Left lung (tissue), 10 donors: ENCODE results near the gene BIVM. TPM values are rescaled to one million over a fixed set of nuclear protein-coding genes. Genes with fewer than 3 reads are reported as not detected.
A peak's percentile ranks its signal among the peaks of the same experiment; 100 is the strongest.

ENCODE experiments used
- ATAC-seq: fragments of 200-7000 bp; cut with Tn5 transposase; one replicate; pipeline ENCODE4 v1.9.1; 2020; ENCODE audit warnings: moderate library complexity
- DNase-seq, 4 donors: peaks; one replicate each; pipeline ENCODE4 v3.0.0-alpha.2; 2013 to 2020
- H3K27ac ChIP-seq, 2 donors: fragments of 200-600 bp; sonication (generic) in 1 of 2; one replicate each; pipeline versions ENCODE4 v1.5.0 to v1.8.0; 2020 to 2021
- H3K27me3 ChIP-seq, 2 donors: fragments of 200-600 bp; sonication (generic) in 1 of 2; one replicate each; pipeline versions ENCODE4 v1.5.0 to v1.8.0; 2020 to 2021
- H3K36me3 ChIP-seq, 2 donors: fragments of 200-600 bp; sonication (generic) in 1 of 2; one replicate each; pipeline versions ENCODE4 v1.5.0 to v1.8.0; 2020 to 2021
- H3K4me1 ChIP-seq, 2 donors: fragments of 200-600 bp; one replicate each; pipeline ENCODE4 v1.8.0; 2021
- H3K4me3 ChIP-seq, 2 donors: fragments of 200-600 bp; sonication (generic) in 1 of 2; one replicate each; pipeline versions ENCODE4 v1.5.0 to v1.8.0; 2020 to 2021; ENCODE audit warnings: mild to moderate bottlenecking in 1 of 2
- H3K9me3 ChIP-seq, 2 donors: fragments of 200-600 bp; sonication (generic) in 1 of 2; one replicate each; pipeline versions ENCODE4 v1.5.0 to v1.8.0; 2020 to 2021
- CTCF ChIP-seq, 2 donors: fragments of 200-600 bp; sonication (generic) in 1 of 2; IDR thresholded peaks; one replicate each; pipeline versions ENCODE4 v1.5.0 to v1.8.0; 2021; ENCODE audit warnings: antibody characterized with exemption in 2 of 2
- intact Hi-C, 2 donors: fragments of 100-400 bp; cut with DNase I; formaldehyde crosslinking; loops; one replicate each; pipeline versions ENCODE4 v1.11.2 to v1.14.2; 2022
- polyA plus RNA-seq, 6 donors: library from polyadenylated mRNA; unstranded; fragments of 120-200 nt; gene quantifications; one replicate each; pipeline ENCODE4 v1.2.1, GENCODE V29; 2013; ENCODE audit not compliant: insufficient read length in 6 of 6
- total RNA-seq, 2 donors: library from RNA; stranded (reverse); fragmentation: NEBNext Ultra II Directional; extraction: Animal tissue kit (Norgen Biotek cat#: 25700); gene quantifications; one replicate each; pipeline ENCODE4 v1.2.1, GENCODE V29; 2021
- donor health status: DM: no; HTN: yes; CAD: no.
- donor health status: DM: no; HTN: no; CAD: no.

BIVM gene
- total and polyA plus RNA-seq, 8 donors = 16.9 to 49.5 (median 46.6) TPM

GRCh38 chr13:102816708-102817107 is 17.8 kb downstream of the BIVM start:
- TF ChIP-seq CTCF (IDR thresholded peaks at IDR 0.05) = no peak
- peaks cover 0 to 16% of the 10 kb centered on the region in 2 donors for H3K36me3 ChIP-seq
- ATAC-seq (no peak), DNase-seq (no peak)
- H3K27ac ChIP-seq = no peak overlapping the region
- intact Hi-C loops = no loop called here
- no peak overlapping the region for H3K4me3 ChIP-seq
- no peaks in the 10 kb centered on the region for H3K27me3 ChIP-seq
- H3K9me3 ChIP-seq = no peaks in the 10 kb centered on the region
- H3K4me1 ChIP-seq = no peaks in the 10 kb centered on the region

GRCh38 chr13:102817241-102817640 is 18.3 kb downstream of the BIVM start:
- DNase-seq = no peak
- Histone ChIP-seq H3K4me3 (no peak overlapping the region), H3K4me1 (no peaks in the 10 kb centered on the region), H3K27me3 (no peaks in the 10 kb centered on the region), H3K9me3 (no peaks in the 10 kb centered on the region), H3K36me3 (peaks cover 0 to 21% of the 10 kb centered on the region in 2 donors), H3K27ac (no peak overlapping the region)
- no peak for TF ChIP-seq CTCF (IDR thresholded peaks at IDR 0.05)
- intact Hi-C loops = no loop called here
- no peak for ATAC-seq

GRCh38 chr13:102817907-102818306 is 19.0 kb downstream of the BIVM start:
- no peak overlapping the region for H3K27ac ChIP-seq
- ATAC-seq (no peak), DNase-seq (no peak)
- no peaks in the 10 kb centered on the region for H3K4me1 ChIP-seq
- TF ChIP-seq CTCF (IDR thresholded peaks at IDR 0.05) = no peak
- H3K4me3 ChIP-seq = no peak overlapping the region
- H3K27me3 ChIP-seq = no peaks in the 10 kb centered on the region
- intact Hi-C loops = no loop called here
- H3K9me3 ChIP-seq = no peaks in the 10 kb centered on the region
- H3K36me3 ChIP-seq = peaks cover 0 to 28% of the 10 kb centered on the region in 2 donors

GRCh38 chr13:102825400-102825799 is 26.5 kb downstream of the BIVM start:
- DNase-seq = no peak
- no peak overlapping the region for H3K27ac ChIP-seq
- intact Hi-C loops = no loop called here
- no peaks in the 10 kb centered on the region for H3K27me3 ChIP-seq
- H3K4me1 ChIP-seq = peaks cover 0 to 4% of the 10 kb centered on the region in 2 donors
- H3K36me3 ChIP-seq = peaks cover 0 to 46% of the 10 kb centered on the region in 2 donors
- TF ChIP-seq CTCF (IDR thresholded peaks at IDR 0.05) = no peak
- H3K4me3 ChIP-seq = no peak overlapping the region
- no peaks in the 10 kb centered on the region for H3K9me3 ChIP-seq
- ATAC-seq = no peak

- DNase-seq = no peak
- TF ChIP-seq CTCF (IDR thresholded peaks at IDR 0.05) = no peak
- intact Hi-C loops = no loop called here
- H3K4me1 ChIP-seq = peaks cover 0 to 4% of the 10 kb centered on the region in 2 donors
- no peak overlapping the region for H3K4me3 ChIP-seq
- ATAC-seq = peak; percentile 45
- no peaks in the 10 kb centered on the region for H3K9me3 ChIP-seq
- no peak overlapping the region for H3K27ac ChIP-seq
- peaks cover 0 to 42% of the 10 kb centered on the region in 2 donors for H3K36me3 ChIP-seq
- no peaks in the 10 kb centered on the region for H3K27me3 ChIP-seq
Observed at GRCh38 chr13:102825921-102826706, 27.2 kb downstream of the BIVM start.
